ENCODE measurements around the gene ERP44.
"Not testable (repeated sequence)": the region's sequence is repeated elsewhere in the genome, so short reads cannot be mapped to it uniquely, and the experiment has no call there.

ERP44 gene

GRCh38 chr9:100099722-100100042, 882 bp upstream of the ERP44 start:
- DNase-seq: no peak

GRCh38 chr9:100098046-100098886, 534 bp downstream of the ERP44 start:
- DNase-seq: peak; percentile 38

- DNase-seq: no peak
Measured at GRCh38 chr9:100096378-100096916, 2.4 kb downstream of the ERP44 start.

- DNase-seq: not testable (repeated sequence)
Measured at GRCh38 chr9:100094411-100094810, 4.4 kb downstream of the ERP44 start.

- no peak for DNase-seq
Measured at GRCh38 chr9:100092066-100092465, 6.7 kb downstream of the ERP44 start.

GRCh38 chr9:100091650-100092049, 7.2 kb downstream of the ERP44 start:
- no peak for DNase-seq

- DNase-seq: no peak
Measured at GRCh38 chr9:100090880-100091279, 7.9 kb downstream of the ERP44 start.

GRCh38 chr9:100088202-100088601, 10.6 kb downstream of the ERP44 start:
- DNase-seq: no peak

- DNase-seq: peak; percentile 45
Measured at GRCh38 chr9:100087218-100087617, 11.6 kb downstream of the ERP44 start.

- DNase-seq: no peak
Measured at GRCh38 chr9:100086097-100086635, 12.6 kb downstream of the ERP44 start.

GRCh38 chr9:100084734-100085133, 14.1 kb downstream of the ERP44 start:
- peak; percentile 41 for DNase-seq

GRCh38 chr9:100084128-100084453, 14.7 kb downstream of the ERP44 start:
- DNase-seq: no peak

GRCh38 chr9:100083448-100084127, 15.2 kb downstream of the ERP44 start:
- no peak for DNase-seq

GRCh38 chr9:100082782-100083181, 16.0 kb downstream of the ERP44 start:
- no peak for DNase-seq

- not testable (repeated sequence) for DNase-seq
Measured at GRCh38 chr9:100076256-100076655, 22.5 kb downstream of the ERP44 start.

- DNase-seq: no peak
Measured at GRCh38 chr9:100074989-100075388, 23.8 kb downstream of the ERP44 start.

GRCh38 chr9:100074093-100074492, 24.7 kb downstream of the ERP44 start:
- DNase-seq: no peak

- no peak for DNase-seq
Measured at GRCh38 chr9:100072805-100073204, 26.0 kb downstream of the ERP44 start.

- no peak for DNase-seq
Measured at GRCh38 chr9:100071271-100071670, 27.5 kb downstream of the ERP44 start.

GRCh38 chr9:100070104-100071041, 28.4 kb downstream of the ERP44 start:
- DNase-seq: no peak

GRCh38 chr9:100069068-100069467, 29.7 kb downstream of the ERP44 start:
- not testable (repeated sequence) for DNase-seq

- DNase-seq: not testable (repeated sequence)
Measured at GRCh38 chr9:100067990-100068389, 30.8 kb downstream of the ERP44 start.

- no peak for DNase-seq
Measured at GRCh38 chr9:100066539-100066938, 32.3 kb downstream of the ERP44 start.
